GM23338 (cell line): ENCODE measurements around the gene C10orf71. TPM values are rescaled to one million over a fixed set of nuclear protein-coding genes. Genes with fewer than 3 reads are reported as not detected.

Experiments
- ATAC-seq: fragments of 200-7000 bp; cut with Tn5 transposase; 3 replicates; pipeline ENCODE4 v1.9.1; 2020
- DNase-seq: peaks from one replicate; pipeline ENCODE4 v3.0.0-alpha.2; 2015; ENCODE audit warnings: low spot score
- H2AFZ ChIP-seq: fragments of 200-600 bp; sonication (generic); 2 replicates; pipeline ENCODE4 v1.8.0; 2016; ENCODE audit warnings: antibody characterized with exemption, mild to moderate bottlenecking, moderate library complexity
- H3F3A ChIP-seq: fragments of 200-600 bp; sonication (generic); replicated peaks from 2 replicates; pipeline ENCODE4 v1.8.0; 2017; ENCODE audit warnings: antibody characterized with exemption, mixed run types, low read depth
- H3K27ac ChIP-seq: fragments of 200-600 bp; sonication (generic); 2 replicates; pipeline ENCODE4 v1.6.1; 2016; ENCODE audit warnings: low read depth
- H3K27me3 ChIP-seq: fragments of 200-600 bp; sonication (generic); 2 replicates; pipeline ENCODE4 v1.8.0; 2016; ENCODE audit warnings: mild to moderate bottlenecking, mixed run types, moderate library complexity; ENCODE audit not compliant: insufficient read depth
- H3K36me3 ChIP-seq: fragments of 200-600 bp; sonication (generic); 2 replicates; pipeline ENCODE4 v1.8.0; 2016; ENCODE audit warnings: mild to moderate bottlenecking; ENCODE audit not compliant: insufficient read depth
- H3K4me1 ChIP-seq: fragments of 200-600 bp; sonication (generic); 2 replicates; pipeline ENCODE4 v1.8.0; 2016; ENCODE audit warnings: mild to moderate bottlenecking, moderate library complexity; ENCODE audit not compliant: insufficient read depth
- H3K4me2 ChIP-seq: fragments of 200-600 bp; sonication (generic); 2 replicates; pipeline ENCODE4 v1.7.1; 2017; ENCODE audit warnings: mixed run types
- H3K4me3 ChIP-seq: fragments of 200-600 bp; sonication (generic); 2 replicates; pipeline ENCODE4 v1.6.1; 2016; ENCODE audit warnings: mixed run types
- H3K79me2 ChIP-seq: fragments of 200-600 bp; sonication (generic); replicated peaks from 2 replicates; pipeline ENCODE4 v1.8.0; 2017; ENCODE audit warnings: mild to moderate bottlenecking; ENCODE audit not compliant: insufficient read depth
- H3K9me2 ChIP-seq: fragments of 200-600 bp; sonication (generic); 2 replicates; pipeline ENCODE4 v1.8.0; 2017; ENCODE audit not compliant: insufficient read depth
- H4K20me1 ChIP-seq: fragments of 200-600 bp; sonication (generic); replicated peaks from 2 replicates; pipeline ENCODE4 v1.8.0; 2017; ENCODE audit warnings: mild to moderate bottlenecking; ENCODE audit not compliant: insufficient read depth
- H3K27ac Mint-ChIP-seq: 2 replicates; pipeline ENCODE4 v1.8.0; 2020; ENCODE audit warnings: inconsistent platforms, mild to moderate bottlenecking, moderate library complexity, mixed read lengths
- H3K27me3 Mint-ChIP-seq: 3 replicates; pipeline ENCODE4 v1.8.0; 2022; ENCODE audit warnings: low read depth, mild to moderate bottlenecking, moderate library complexity, mixed read lengths, inconsistent platforms; ENCODE audit not compliant: insufficient read depth, poor library complexity
- H3K36me3 Mint-ChIP-seq: 3 replicates; pipeline ENCODE4 v1.8.0; 2021; ENCODE audit warnings: low read depth, mild to moderate bottlenecking, inconsistent platforms, moderate library complexity, mixed read lengths
- H3K4me1 Mint-ChIP-seq: 3 replicates; pipeline ENCODE4 v1.8.0; 2020; ENCODE audit warnings: mild to moderate bottlenecking, inconsistent platforms, mixed read lengths
- H3K4me3 Mint-ChIP-seq: 3 replicates; pipeline ENCODE4 v1.8.0; 2021; ENCODE audit warnings: moderate library complexity, mild to moderate bottlenecking, inconsistent platforms, mixed read lengths
- H3K9me3 Mint-ChIP-seq: 3 replicates; pipeline ENCODE4 v1.8.0; 2020; ENCODE audit warnings: moderate library complexity, mild to moderate bottlenecking, inconsistent platforms, mixed read lengths
- CREB1 ChIP-seq: fragments of 250-450 bp; sonication (Bioruptor Pico); IDR thresholded peaks from 2 replicates; pipeline ENCODE4 v1.5.0; 2020; ENCODE audit warnings: low read depth, mild to moderate bottlenecking, moderate library complexity
- ETS1 ChIP-seq: IDR thresholded peaks from 2 replicates; pipeline ENCODE4 v1.6.1; 2016; ENCODE audit warnings: antibody characterized with exemption
- EZH2 ChIP-seq: fragments of 200-600 bp; sonication (generic); IDR thresholded peaks from one replicate; pipeline ENCODE4 v1.8.0; 2017; ENCODE audit warnings: antibody characterized with exemption, mild to moderate bottlenecking, low read depth; ENCODE audit not compliant: unreplicated experiment
- EZH2phosphoT487 ChIP-seq: fragments of 200-600 bp; sonication (generic); IDR thresholded peaks from one replicate; pipeline ENCODE4 v1.8.1; 2018; ENCODE audit warnings: antibody characterized with exemption; ENCODE audit not compliant: unreplicated experiment
- JUNB ChIP-seq: IDR thresholded peaks from one replicate; pipeline ENCODE4 v1.6.1; 2016; ENCODE audit warnings: antibody characterized with exemption; ENCODE audit not compliant: unreplicated experiment
- NANOG ChIP-seq: IDR thresholded peaks from 2 replicates; pipeline ENCODE4 v1.6.1; 2016; ENCODE audit warnings: antibody characterized with exemption, borderline replicate concordance
- POLR2AphosphoS5 ChIP-seq: IDR thresholded peaks from 2 replicates; pipeline ENCODE4 v1.6.1; 2016; ENCODE audit warnings: antibody characterized with exemption, low read depth
- STAT1 ChIP-seq: IDR thresholded peaks from one replicate; pipeline ENCODE4 v1.6.1; 2016; ENCODE audit warnings: antibody characterized with exemption; ENCODE audit not compliant: unreplicated experiment
- ZNF114 ChIP-seq: fragments of 250-450 bp; sonication (Bioruptor Pico); IDR thresholded peaks from 2 replicates; pipeline ENCODE4 v1.5.0; 2020; ENCODE audit warnings: mild to moderate bottlenecking, moderate library complexity
- ZNF331 ChIP-seq: fragments of 250-450 bp; sonication (Bioruptor Pico); IDR thresholded peaks from 2 replicates; pipeline ENCODE4 v1.5.0; 2020; ENCODE audit warnings: low read depth, mild to moderate bottlenecking, moderate library complexity
- polyA plus RNA-seq: library from polyadenylated mRNA; unstranded; fragments of >200 nt; fragmentation: Nextera tagmentation; extraction: Ambion mirVana; gene quantifications from 2 replicates; pipeline ENCODE4 v1.2.1, GENCODE V29; 2016
- total RNA-seq: library from RNA; depleted of rRNA; stranded (reverse); fragments of >200 nt; shearing (Covaris generic); gene quantifications from 2 replicates; pipeline ENCODE4 v1.2.3, GENCODE V29; 2014
- TF ChIP-seq, protein P1 (sequence below): IDR thresholded peaks from one replicate; pipeline ENCODE4 v1.6.1; 2018; ENCODE audit warnings: antibody characterized with exemption; ENCODE audit not compliant: unreplicated experiment
- TF ChIP-seq, protein P2 (sequence below): fragments of 250-450 bp; sonication (Bioruptor Pico); IDR thresholded peaks from 2 replicates; pipeline ENCODE4 v1.5.0; 2020; ENCODE audit warnings: mild to moderate bottlenecking, moderate library complexity

Gene C10orf71
- total and polyA plus RNA-seq, 2 experiments from 2014 or later: not detected

GRCh38 chr10:49300140-49300974, 1.4 kb downstream of the C10orf71 start:
- H3K79me2 ChIP-seq: no peaks in the 10 kb centered on the region
- no peaks in the 10 kb centered on the region for H3K36me3 ChIP-seq
- no peak overlapping the region for H3K4me3 ChIP-seq
- H3F3A ChIP-seq: no peaks in the 10 kb centered on the region
- H3K4me2 ChIP-seq: no peak overlapping the region
- no peaks in the 10 kb centered on the region for H3K27me3 ChIP-seq
- no peaks in the 10 kb centered on the region for H3K9me3 Mint-ChIP-seq
- no peak for ATAC-seq
- no peak overlapping the region for H2AFZ ChIP-seq
- DNase-seq: no peak
- no peak overlapping the region for H3K27ac Mint-ChIP-seq
- no peak overlapping the region for H3K4me3 Mint-ChIP-seq
- H3K9me2 ChIP-seq: no peaks in the 10 kb centered on the region
- peaks cover 23% of the 10 kb centered on the region for H3K4me1 Mint-ChIP-seq
- H3K27me3 Mint-ChIP-seq: peaks cover 4% of the 10 kb centered on the region
- H3K27ac ChIP-seq: no peak overlapping the region
- H3K36me3 Mint-ChIP-seq: no peaks in the 10 kb centered on the region
- no peaks in the 10 kb centered on the region for H3K4me1 ChIP-seq
- H4K20me1 ChIP-seq: no peaks in the 10 kb centered on the region
- TF ChIP-seq EZH2phosphoT487 (no peak), ZNF331 (CRISPR knock-in tag) (no peak), POLR2AphosphoS5 (no peak), CREB1 (CRISPR knock-in tag) (no peak), EZH2 (no peak), NANOG (no peak), STAT1 (no peak), ETS1 (no peak), JUNB (no peak), ZNF114 (CRISPR knock-in tag) (no peak)
- TF ChIP-seq, protein P1, sequence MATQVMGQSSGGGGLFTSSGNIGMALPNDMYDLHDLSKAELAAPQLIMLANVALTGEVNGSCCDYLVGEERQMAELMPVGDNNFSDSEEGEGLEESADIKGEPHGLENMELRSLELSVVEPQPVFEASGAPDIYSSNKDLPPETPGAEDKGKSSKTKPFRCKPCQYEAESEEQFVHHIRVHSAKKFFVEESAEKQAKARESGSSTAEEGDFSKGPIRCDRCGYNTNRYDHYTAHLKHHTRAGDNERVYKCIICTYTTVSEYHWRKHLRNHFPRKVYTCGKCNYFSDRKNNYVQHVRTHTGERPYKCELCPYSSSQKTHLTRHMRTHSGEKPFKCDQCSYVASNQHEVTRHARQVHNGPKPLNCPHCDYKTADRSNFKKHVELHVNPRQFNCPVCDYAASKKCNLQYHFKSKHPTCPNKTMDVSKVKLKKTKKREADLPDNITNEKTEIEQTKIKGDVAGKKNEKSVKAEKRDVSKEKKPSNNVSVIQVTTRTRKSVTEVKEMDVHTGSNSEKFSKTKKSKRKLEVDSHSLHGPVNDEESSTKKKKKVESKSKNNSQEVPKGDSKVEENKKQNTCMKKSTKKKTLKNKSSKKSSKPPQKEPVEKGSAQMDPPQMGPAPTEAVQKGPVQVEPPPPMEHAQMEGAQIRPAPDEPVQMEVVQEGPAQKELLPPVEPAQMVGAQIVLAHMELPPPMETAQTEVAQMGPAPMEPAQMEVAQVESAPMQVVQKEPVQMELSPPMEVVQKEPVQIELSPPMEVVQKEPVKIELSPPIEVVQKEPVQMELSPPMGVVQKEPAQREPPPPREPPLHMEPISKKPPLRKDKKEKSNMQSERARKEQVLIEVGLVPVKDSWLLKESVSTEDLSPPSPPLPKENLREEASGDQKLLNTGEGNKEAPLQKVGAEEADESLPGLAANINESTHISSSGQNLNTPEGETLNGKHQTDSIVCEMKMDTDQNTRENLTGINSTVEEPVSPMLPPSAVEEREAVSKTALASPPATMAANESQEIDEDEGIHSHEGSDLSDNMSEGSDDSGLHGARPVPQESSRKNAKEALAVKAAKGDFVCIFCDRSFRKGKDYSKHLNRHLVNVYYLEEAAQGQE: no peak
- TF ChIP-seq, protein P2, sequence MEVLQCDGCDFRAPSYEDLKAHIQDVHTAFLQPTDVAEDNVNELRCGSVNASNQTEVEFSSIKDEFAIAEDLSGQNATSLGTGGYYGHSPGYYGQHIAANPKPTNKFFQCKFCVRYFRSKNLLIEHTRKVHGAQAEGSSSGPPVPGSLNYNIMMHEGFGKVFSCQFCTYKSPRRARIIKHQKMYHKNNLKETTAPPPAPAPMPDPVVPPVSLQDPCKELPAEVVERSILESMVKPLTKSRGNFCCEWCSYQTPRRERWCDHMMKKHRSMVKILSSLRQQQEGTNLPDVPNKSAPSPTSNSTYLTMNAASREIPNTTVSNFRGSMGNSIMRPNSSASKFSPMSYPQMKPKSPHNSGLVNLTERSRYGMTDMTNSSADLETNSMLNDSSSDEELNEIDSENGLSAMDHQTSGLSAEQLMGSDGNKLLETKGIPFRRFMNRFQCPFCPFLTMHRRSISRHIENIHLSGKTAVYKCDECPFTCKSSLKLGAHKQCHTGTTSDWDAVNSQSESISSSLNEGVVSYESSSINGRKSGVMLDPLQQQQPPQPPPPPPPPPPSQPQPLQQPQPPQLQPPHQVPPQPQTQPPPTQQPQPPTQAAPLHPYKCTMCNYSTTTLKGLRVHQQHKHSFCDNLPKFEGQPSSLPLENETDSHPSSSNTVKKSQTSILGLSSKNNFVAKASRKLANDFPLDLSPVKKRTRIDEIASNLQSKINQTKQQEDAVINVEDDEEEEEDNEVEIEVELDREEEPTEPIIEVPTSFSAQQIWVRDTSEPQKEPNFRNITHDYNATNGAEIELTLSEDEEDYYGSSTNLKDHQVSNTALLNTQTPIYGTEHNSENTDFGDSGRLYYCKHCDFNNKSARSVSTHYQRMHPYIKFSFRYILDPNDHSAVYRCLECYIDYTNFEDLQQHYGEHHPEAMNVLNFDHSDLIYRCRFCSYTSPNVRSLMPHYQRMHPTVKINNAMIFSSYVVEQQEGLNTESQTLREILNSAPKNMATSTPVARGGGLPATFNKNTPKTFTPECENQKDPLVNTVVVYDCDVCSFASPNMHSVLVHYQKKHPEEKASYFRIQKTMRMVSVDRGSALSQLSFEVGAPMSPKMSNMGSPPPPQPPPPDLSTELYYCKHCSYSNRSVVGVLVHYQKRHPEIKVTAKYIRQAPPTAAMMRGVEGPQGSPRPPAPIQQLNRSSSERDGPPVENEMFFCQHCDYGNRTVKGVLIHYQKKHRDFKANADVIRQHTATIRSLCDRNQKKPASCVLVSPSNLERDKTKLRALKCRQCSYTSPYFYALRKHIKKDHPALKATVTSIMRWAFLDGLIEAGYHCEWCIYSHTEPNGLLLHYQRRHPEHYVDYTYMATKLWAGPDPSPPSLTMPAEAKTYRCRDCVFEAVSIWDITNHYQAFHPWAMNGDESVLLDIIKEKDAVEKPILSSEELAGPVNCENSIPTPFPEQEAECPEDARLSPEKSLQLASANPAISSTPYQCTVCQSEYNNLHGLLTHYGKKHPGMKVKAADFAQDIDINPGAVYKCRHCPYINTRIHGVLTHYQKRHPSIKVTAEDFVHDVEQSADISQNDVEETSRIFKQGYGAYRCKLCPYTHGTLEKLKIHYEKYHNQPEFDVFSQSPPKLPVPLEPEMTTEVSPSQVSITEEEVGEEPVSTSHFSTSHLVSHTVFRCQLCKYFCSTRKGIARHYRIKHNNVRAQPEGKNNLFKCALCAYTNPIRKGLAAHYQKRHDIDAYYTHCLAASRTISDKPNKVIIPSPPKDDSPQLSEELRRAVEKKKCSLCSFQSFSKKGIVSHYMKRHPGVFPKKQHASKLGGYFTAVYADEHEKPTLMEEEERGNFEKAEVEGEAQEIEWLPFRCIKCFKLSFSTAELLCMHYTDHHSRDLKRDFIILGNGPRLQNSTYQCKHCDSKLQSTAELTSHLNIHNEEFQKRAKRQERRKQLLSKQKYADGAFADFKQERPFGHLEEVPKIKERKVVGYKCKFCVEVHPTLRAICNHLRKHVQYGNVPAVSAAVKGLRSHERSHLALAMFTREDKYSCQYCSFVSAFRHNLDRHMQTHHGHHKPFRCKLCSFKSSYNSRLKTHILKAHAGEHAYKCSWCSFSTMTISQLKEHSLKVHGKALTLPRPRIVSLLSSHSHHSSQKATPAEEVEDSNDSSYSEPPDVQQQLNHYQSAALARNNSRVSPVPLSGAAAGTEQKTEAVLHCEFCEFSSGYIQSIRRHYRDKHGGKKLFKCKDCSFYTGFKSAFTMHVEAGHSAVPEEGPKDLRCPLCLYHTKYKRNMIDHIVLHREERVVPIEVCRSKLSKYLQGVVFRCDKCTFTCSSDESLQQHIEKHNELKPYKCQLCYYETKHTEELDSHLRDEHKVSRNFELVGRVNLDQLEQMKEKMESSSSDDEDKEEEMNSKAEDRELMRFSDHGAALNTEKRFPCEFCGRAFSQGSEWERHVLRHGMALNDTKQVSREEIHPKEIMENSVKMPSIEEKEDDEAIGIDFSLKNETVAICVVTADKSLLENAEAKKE (CRISPR knock-in tag): no peak
